Thymus (tissue), 11 donors: Measurements from ENCODE around the gene AUH. TPM values are rescaled to one million over a fixed set of nuclear protein-coding genes. Genes with fewer than 3 reads are reported as not detected.
A peak's percentile ranks its signal among the peaks of the same experiment; 100 is the strongest.

Experiments
- DNase-seq, 9 donors: peaks; one replicate each; pipeline ENCODE4 v3.0.0-alpha.2; 2013; ENCODE audit warnings: low spot score in 9 of 9, low read depth in 6 of 9, missing footprints in 1 of 9
- H3K27ac ChIP-seq, 2 donors: one replicate each; pipeline ENCODE4 v1.5.1; 2013; ENCODE audit warnings: control low read depth in 1 of 2, low read depth in 1 of 2, low read length in 1 of 2, mild to moderate bottlenecking in 1 of 2, moderate library complexity in 1 of 2
- H3K27me3 ChIP-seq, 2 donors: one replicate each; pipeline ENCODE4 v1.5.1; 2013; ENCODE audit warnings: low read length in 1 of 2; ENCODE audit not compliant: control insufficient read depth in 2 of 2, insufficient read depth in 1 of 2
- H3K36me3 ChIP-seq, 2 donors: one replicate each; pipeline ENCODE4 v1.5.1; 2013; ENCODE audit warnings: low read length in 1 of 2, mild to moderate bottlenecking in 1 of 2, moderate library complexity in 1 of 2; ENCODE audit not compliant: control insufficient read depth in 2 of 2, insufficient read depth in 2 of 2
- H3K4me1 ChIP-seq, 2 donors: one replicate each; pipeline ENCODE4 v1.5.1; 2013; ENCODE audit warnings: low read length in 2 of 2; ENCODE audit not compliant: control insufficient read depth in 2 of 2, insufficient read depth in 2 of 2
- H3K4me3 ChIP-seq, 2 donors: one replicate each; pipeline ENCODE4 v1.5.1; 2013; ENCODE audit warnings: low read length in 2 of 2, control low read depth in 1 of 2, mild to moderate bottlenecking in 1 of 2
- H3K9me3 ChIP-seq, 2 donors: one replicate each; pipeline ENCODE4 v1.5.1; 2013; ENCODE audit warnings: low read length in 1 of 2, mild to moderate bottlenecking in 1 of 2; ENCODE audit not compliant: control insufficient read depth in 2 of 2, insufficient read depth in 1 of 2
- WGBS: extraction: QIAGEN DNeasy Blood & Tissue Kit; methylation state at CpG from one replicate; pipeline ENCODE4 v1.1.7; 2013; 5-methylcytosine and 5-hydroxymethylcytosine counted together
- polyA plus RNA-seq: library from polyadenylated mRNA; stranded (reverse); fragments of 200-250 nt; gene quantifications from one replicate; pipeline ENCODE4 v1.2.3, GENCODE V29; 2013
- total RNA-seq: library from RNA; stranded (reverse); fragments of 120-200 nt; gene quantifications from one replicate; pipeline ENCODE4 v1.2.4, GENCODE V29; 2013
- donor health status: healthy.

The AUH gene
- total and polyA plus RNA-seq, 2 donors, result 14.2 to 41.5 TPM

DNA sequence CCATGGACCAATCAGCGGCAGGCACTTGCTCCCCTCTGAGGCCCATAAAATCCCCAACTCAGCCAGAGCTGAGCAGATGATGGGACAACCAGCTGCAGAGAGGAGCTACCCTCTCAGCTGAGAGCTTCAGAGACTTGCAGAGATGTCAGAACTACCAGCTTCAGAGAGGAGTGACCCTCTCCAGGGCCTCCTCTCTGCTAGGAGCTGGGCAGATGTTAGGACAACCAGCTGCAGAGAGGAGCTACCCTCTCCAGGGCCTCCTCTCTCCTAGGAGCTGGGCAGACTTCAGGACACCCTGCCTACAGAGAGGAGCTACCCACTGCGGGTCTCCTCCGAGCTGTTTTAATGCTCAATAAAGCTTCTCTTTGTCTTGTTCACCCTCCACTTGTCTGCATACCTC is 3.0 kb upstream of the AUH start:
- H3K4me1 ChIP-seq, result peaks cover 9 to 11% of the 10 kb centered on the region in 2 donors
- H3K27ac ChIP-seq, result no peak overlapping the region
- H3K27me3 ChIP-seq, result no peaks in the 10 kb centered on the region
- H3K4me3 ChIP-seq, result no peak overlapping the region
- H3K36me3 ChIP-seq, result no peaks in the 10 kb centered on the region
- peaks cover 2 to 15% of the 10 kb centered on the region in 2 donors for H3K9me3 ChIP-seq
- WGBS, result 78% methylated on average over 3 of the region's 3 CpGs
- no peak for DNase-seq

DNA sequence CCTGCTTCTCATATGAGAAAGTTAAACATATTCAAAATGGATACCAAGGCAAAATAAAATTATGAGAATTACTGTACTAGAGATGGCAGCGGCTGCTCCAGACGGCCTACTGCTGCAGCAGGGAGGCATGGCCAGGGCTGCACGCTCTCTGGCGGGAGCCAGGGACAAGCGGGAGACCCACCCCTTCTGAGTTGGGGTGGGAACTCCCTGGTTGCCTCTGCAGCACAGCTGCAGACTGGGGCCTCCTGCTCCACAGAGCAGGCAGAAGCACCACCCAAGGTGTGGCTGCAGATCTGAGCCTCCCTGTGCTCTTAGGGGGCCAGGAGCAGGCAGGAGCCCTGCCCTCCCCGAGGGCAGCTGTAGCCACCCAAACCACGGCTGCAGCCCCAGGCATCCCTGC is 2.3 kb upstream of the AUH start:
- 97% methylated on average over 7 of the region's 7 CpGs for WGBS
- peaks cover 2 to 15% of the 10 kb centered on the region in 2 donors for H3K9me3 ChIP-seq
- no peak overlapping the region for H3K4me3 ChIP-seq
- H3K36me3 ChIP-seq, result no peaks in the 10 kb centered on the region
- H3K27ac ChIP-seq, result no peak overlapping the region
- H3K4me1 ChIP-seq, result peaks cover 9 to 11% of the 10 kb centered on the region in 2 donors
- no peaks in the 10 kb centered on the region for H3K27me3 ChIP-seq
- DNase-seq, result no peak

GRCh38 chr9:91362051-91362611 is 413 bp upstream of the AUH start:
- H3K27ac ChIP-seq, result no peak overlapping the region
- H3K27me3 ChIP-seq, result no peaks in the 10 kb centered on the region
- peaks cover 9 to 11% of the 10 kb centered on the region in 2 donors for H3K4me1 ChIP-seq
- peaks cover 2 to 15% of the 10 kb centered on the region in 2 donors for H3K9me3 ChIP-seq
- H3K36me3 ChIP-seq, result no peaks in the 10 kb centered on the region
- DNase-seq, result no peak
- peak overlapping the region; percentile 65 to 95 for H3K4me3 ChIP-seq
- 69% methylated on average over 15 of the region's 15 CpGs for WGBS

- DNase-seq, result peak in 2 of 9 donors; percentile 15 to 17
- Histone ChIP-seq H3K4me1 (peaks cover 9 to 11% of the 10 kb centered on the region in 2 donors), H3K36me3 (peaks cover 0 to 3% of the 10 kb centered on the region in 2 donors), H3K27ac (no peak overlapping the region), H3K9me3 (peaks cover 2 to 15% of the 10 kb centered on the region in 2 donors), H3K27me3 (no peaks in the 10 kb centered on the region), H3K4me3 (peak overlapping the region; percentile 65 to 95)
- 33% methylated on average over 10 of the region's 10 CpGs for WGBS
Measured at GRCh38 chr9:91360551-91361290, 997 bp downstream of the AUH start.

DNA sequence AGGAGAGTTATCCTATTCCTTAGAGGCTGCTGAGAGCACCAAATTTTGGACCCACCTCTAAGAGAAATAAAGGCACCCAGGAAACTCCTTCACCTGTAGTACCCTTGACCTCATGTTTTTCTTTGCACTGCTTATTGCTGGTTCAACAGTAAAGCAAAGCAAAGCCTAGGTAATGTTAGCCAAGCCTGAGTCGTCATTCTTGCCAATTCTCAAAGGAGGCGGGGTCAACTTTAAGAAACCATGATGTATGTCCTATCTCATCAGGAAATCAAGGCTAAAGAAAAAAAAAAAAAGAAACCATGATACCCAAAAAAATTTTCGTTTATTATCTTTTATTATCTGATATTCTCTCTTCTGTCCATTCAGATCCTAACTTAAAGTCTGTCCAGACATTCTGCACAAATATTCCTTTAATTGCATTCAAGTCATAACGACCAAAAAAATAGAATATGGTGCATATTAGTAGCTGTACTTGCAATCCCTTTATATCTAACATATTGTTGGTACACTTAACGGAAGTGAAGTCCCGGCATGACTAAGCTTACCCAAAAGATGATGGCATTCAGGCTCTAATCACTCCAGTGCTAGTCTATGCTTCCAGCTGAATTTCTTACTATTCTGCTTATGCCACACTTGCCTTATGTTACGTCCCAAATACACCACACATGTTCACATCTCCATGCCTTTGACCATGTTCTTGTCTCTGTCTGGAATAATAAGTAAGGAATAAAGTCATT is 1.8 kb downstream of the AUH start:
- H3K27ac ChIP-seq, result no peak overlapping the region
- WGBS, result 93% methylated on average over 7 of the region's 7 CpGs
- no peaks in the 10 kb centered on the region for H3K27me3 ChIP-seq
- H3K9me3 ChIP-seq, result peaks cover 2 to 14% of the 10 kb centered on the region in 2 donors
- peak overlapping the region in 1 of 2 donors; percentile 95 for H3K4me3 ChIP-seq
- no peak for DNase-seq
- peaks cover 0 to 3% of the 10 kb centered on the region in 2 donors for H3K36me3 ChIP-seq
- peaks cover 9 to 11% of the 10 kb centered on the region in 2 donors for H3K4me1 ChIP-seq

- no peaks in the 10 kb centered on the region for H3K27me3 ChIP-seq
- H3K27ac ChIP-seq, result no peak overlapping the region
- peaks cover 0 to 3% of the 10 kb centered on the region in 2 donors for H3K36me3 ChIP-seq
- no peak overlapping the region for H3K4me3 ChIP-seq
- peaks cover 0 to 6% of the 10 kb centered on the region in 2 donors for H3K9me3 ChIP-seq
- DNase-seq, result no peak
- WGBS, result 94% methylated on average over 2 of the region's 2 CpGs
- peaks cover 9 to 11% of the 10 kb centered on the region in 2 donors for H3K4me1 ChIP-seq
Measured at GRCh38 chr9:91359083-91359482, 2.6 kb downstream of the AUH start.

DNA sequence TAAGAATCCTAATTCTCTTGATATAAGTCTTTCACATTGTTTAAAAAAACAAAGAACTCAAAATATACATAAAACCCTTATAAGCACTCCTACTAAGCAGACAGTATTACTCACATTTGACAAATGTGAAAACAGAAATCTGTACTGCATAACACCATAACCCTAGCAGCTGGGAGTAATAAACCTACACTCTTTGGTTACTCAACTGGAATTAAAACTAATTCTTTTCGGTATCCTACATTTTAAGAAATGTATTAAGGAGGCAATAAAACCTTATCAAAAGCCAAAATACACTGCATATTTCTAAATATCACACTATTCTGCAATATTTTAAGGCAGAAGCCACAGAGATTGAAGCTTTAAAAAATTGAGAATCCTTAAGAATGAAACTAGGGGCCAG is 6.8 kb downstream of the AUH start:
- 96% methylated on average over 1 of the region's 1 CpG for WGBS

DNA sequence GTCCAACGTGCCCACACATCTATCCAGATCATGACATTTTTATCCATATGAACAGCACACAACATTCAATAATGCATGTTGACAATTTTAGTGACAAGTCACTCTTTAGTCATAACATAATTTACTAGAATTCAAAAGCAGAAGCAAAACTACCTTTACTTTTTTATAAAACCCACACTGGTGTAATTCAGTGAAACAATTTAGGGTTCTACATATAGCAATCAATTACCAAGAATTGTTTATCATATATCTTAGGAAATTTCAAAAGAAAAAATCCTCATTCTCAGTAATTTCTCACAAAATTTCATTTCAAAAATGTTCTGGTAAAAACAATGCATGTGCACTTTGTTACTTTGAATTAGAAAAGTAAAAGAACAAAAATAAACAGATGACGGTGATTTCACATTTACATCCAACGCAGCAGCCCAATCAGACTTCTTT is 12.6 kb downstream of the AUH start:
- peaks cover 11% of the 10 kb centered on the region in 2 donors for H3K36me3 ChIP-seq
- DNase-seq, result no peak
- no peak overlapping the region for H3K4me3 ChIP-seq
- H3K27me3 ChIP-seq, result no peaks in the 10 kb centered on the region
- no peaks in the 10 kb centered on the region for H3K9me3 ChIP-seq
- H3K27ac ChIP-seq, result no peak overlapping the region
- 97% methylated on average over 3 of the region's 3 CpGs for WGBS
- no peaks in the 10 kb centered on the region for H3K4me1 ChIP-seq

More for the DNA sequence above, 6.8 kb downstream of the AUH start:
- Histone ChIP-seq H3K4me1 (no peaks in the 10 kb centered on the region), H3K9me3 (no peaks in the 10 kb centered on the region), H3K4me3 (no peak overlapping the region), H3K36me3 (peaks cover 7 to 14% of the 10 kb centered on the region in 2 donors), H3K27me3 (no peaks in the 10 kb centered on the region), H3K27ac (no peak overlapping the region)
- DNase-seq, result no peak
